ENCODE measurements around the gene INPP5A. TPM values are rescaled to one million over a fixed set of nuclear protein-coding genes. Genes with fewer than 3 reads are reported as not detected.

Gene INPP5A
- total and polyA plus RNA-seq, 9 of the 15 experiments (the other 6 are each of a cell fraction or from before 2014, with no cell fraction given), result 0.66 to 11.6 (median 7.7) TPM

DNA sequence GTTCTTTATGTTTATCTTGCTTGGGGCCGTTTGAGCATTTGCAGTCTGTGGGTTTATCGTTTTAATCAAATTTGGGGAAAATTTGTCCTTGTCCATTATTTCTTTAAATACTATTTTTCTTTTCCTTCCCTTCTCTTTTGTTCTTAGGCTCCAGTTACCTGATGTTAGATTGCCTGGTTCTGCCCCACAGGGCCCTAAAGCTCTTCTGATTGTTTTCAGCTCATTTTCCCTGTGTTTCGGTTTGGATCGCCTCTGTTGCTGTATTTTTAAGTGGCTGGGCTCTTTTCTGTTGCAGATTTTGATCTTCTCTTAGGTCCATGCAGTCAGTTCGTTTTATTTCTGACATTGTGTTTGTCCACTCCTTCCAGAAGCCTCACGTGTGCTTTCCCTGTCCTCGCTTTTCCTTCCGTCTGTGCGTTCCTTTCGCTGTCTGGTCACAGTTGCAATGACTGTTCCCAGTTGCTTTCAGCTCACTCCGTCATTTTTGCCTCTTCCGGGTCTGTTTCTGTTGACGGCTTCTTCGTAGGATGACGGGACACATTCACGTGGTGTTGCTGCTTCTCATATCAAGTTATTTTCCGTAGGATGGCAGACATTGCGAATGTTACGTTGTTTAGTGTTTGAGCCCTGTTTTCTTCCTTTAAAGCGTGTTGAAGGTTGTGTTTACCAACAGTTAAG lies 111.4 kb downstream of the INPP5A start (continued):
- TF ChIP-seq CCNT2 (IDR thresholded peaks at IDR 0.05; ENCODE audit: borderline replicate concordance, extremely low read depth, insufficient read length, low read depth, low read length), result no peak
- TF ChIP-seq, protein P1, sequence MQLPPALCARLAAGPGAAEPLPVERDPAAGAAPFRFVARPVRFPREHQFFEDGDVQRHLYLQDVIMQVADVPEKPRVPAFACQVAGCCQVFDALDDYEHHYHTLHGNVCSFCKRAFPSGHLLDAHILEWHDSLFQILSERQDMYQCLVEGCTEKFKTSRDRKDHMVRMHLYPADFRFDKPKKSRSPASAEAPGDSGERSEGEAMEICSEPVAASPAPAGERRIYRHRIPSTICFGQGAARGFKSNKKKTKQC (CRISPR knock-in tag; IDR thresholded peaks at IDR 0.05), result no peak
- no peak for TF ChIP-seq ZNF696 (CRISPR knock-in tag; conservative IDR thresholded peaks at IDR 0.05)
- no peak for TF ChIP-seq GATA2 (CRISPR knock-in tag; IDR thresholded peaks at IDR 0.05)

DNA sequence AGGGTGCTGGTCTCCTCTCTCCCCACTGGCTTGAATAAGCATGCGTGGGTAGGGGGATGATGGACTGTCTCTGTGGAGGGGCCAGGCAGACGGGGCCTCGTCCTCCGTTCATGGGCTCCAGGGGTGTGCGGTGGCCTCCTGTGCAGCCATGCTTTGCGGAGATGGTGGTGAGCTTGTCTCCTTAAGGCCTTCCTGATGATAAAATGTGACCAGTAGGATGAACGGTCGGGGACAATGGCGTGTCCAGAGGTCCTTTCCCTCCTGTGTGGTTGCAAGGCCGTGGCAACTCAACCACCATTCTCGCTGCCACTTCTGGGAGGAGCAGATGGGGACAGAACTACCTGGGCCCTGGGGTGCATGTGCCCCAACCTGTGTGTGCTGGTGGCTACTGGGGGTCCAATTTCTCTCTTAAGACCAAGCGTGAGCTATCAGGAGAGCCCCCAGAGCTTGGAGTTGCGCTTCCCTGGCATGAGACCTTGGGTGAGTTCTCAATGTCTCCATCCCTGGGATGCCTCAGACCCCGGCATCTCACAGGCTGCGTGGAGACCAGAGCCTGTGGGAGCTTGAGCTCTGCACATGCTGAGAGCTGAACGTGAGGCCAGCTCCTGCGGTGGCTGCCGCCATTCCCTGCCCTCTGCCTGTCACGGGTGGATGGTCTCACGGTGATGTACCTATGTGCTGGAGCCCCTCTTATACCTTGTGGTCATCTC lies 112.2 kb downstream of the INPP5A start:
- Histone ChIP-seq H2AFZ (ENCODE audit: low read depth, low read length) (no peak overlapping the region), H3K27me3 (ENCODE audit: control insufficient read depth in 2 of 2, insufficient read depth in 2 of 2, low read length in 2 of 2) (no peaks in the 10 kb centered on the region), H3K9me1 (ENCODE audit: control insufficient read depth, insufficient read depth, low read length) (no peaks in the 10 kb centered on the region), H3K36me3 (ENCODE audit: control insufficient read depth, insufficient read depth, low read length) (no peaks in the 10 kb centered on the region), H3K9ac (ENCODE audit: insufficient read depth in 1 of 2, low read depth in 2 of 2, low read length in 2 of 2) (no peak overlapping the region), H3K9me3 (replicated peaks; ENCODE audit: control insufficient read depth, insufficient read depth, low read depth, low read length) (no peaks in the 10 kb centered on the region), H3K4me2 (ENCODE audit: insufficient read depth, low read length) (no peak overlapping the region), H3K4me3 (no peak overlapping the region), H3K4me1 (replicated peaks in 1 of 2; ENCODE audit: control insufficient read depth in 2 of 2, insufficient read depth in 2 of 2, low read length in 2 of 2) (peaks cover 0 to 6% of the 10 kb centered on the region in 2 experiments; a peak in 2 of 5 replicates), H4K20me1 (replicated peaks; ENCODE audit: control insufficient read depth, insufficient read depth, low read length) (no peaks in the 10 kb centered on the region; the same call in 1 of the 2 replicates), H3K27ac (ENCODE audit: extremely low read depth, low read depth, low read length) (no peak overlapping the region), H3K79me2 (ENCODE audit: control insufficient read depth, insufficient read depth, low read length) (no peaks in the 10 kb centered on the region)
- CTCF ChIA-PET (ENCODE audit: low intra/inter-chr PET ratio), result no interaction called here
- 71% methylated on average over 16 of the region's 20 CpGs for WGBS (ENCODE audit: insufficient coverage, low coverage, missing lambda C conversion rate)
- FAIRE-seq (no peak), DNase-seq (ENCODE audit: extremely low read depth in 1 of 4, low spot score in 3 of 4) (no peak), ATAC-seq (no peak)
- POLR2A ChIA-PET, result no interaction called here
- intact Hi-C loops (cut with micrococcal nuclease), result loop anchor here (10.0 kb wide), 1 partner anchor 145 kb away; no protein-coding TSS in a partner anchor
- no peak for TF ChIP-seq ILK (tag; IDR thresholded peaks at IDR 0.05; ENCODE audit: borderline replicate concordance, low read depth)
- no peak for TF ChIP-seq MEF2A (IDR thresholded peaks at IDR 0.05; ENCODE audit: control insufficient read depth, low read depth, low read length)
- TF ChIP-seq, protein P2, sequence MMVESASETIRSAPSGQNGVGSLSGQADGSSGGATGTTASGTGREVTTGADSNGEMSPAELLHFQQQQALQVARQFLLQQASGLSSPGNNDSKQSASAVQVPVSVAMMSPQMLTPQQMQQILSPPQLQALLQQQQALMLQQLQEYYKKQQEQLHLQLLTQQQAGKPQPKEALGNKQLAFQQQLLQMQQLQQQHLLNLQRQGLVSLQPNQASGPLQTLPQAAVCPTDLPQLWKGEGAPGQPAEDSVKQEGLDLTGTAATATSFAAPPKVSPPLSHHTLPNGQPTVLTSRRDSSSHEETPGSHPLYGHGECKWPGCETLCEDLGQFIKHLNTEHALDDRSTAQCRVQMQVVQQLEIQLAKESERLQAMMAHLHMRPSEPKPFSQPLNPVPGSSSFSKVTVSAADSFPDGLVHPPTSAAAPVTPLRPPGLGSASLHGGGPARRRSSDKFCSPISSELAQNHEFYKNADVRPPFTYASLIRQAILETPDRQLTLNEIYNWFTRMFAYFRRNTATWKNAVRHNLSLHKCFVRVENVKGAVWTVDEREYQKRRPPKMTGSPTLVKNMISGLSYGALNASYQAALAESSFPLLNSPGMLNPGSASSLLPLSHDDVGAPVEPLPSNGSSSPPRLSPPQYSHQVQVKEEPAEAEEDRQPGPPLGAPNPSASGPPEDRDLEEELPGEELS (CRISPR knock-in tag; IDR thresholded peaks at IDR 0.05; ENCODE audit: borderline replicate concordance), result no peak
- TF ChIP-seq SMARCA4 (IDR thresholded peaks at IDR 0.05), result no peak
- in situ Hi-C loops (cut with MboI), result loop anchor here (25.0 kb wide), 1 partner anchor 462 kb away; no protein-coding TSS in a partner anchor
- BruUV-seq (replicated peaks), result no TSS peak

Measured in K562 (cell line).